DND-41 (cell line): ENCODE measurements around the gene ASTN1.

Experiments
- ATAC-seq: fragments of 200-7000 bp; cut with Tn5 transposase; 3 replicates; pipeline ENCODE4 v1.9.1; 2021; ENCODE audit warnings: low read depth; ENCODE audit not compliant: insufficient read depth
- DNase-seq: peaks from one replicate; pipeline ENCODE4 v3.0.0-alpha.2; 2020
- H2AFZ ChIP-seq: 2 replicates; pipeline ENCODE4 v1.6.0; 2012; ENCODE audit warnings: low read depth, low read length
- H3K27ac ChIP-seq: 2 replicates; pipeline ENCODE4 v1.5.1; 2012; ENCODE audit warnings: low read length, inconsistent platforms
- H3K27me3 ChIP-seq: fragments of 200-600 bp; sonication (generic); 2 replicates; pipeline ENCODE4 v1.6.0; 2012; ENCODE audit warnings: low read length, mild to moderate bottlenecking, inconsistent platforms; ENCODE audit not compliant: insufficient read depth, poor library complexity
- H3K36me3 ChIP-seq: 2 replicates; pipeline ENCODE4 v1.5.1; 2012; ENCODE audit warnings: low read length, inconsistent platforms; ENCODE audit not compliant: insufficient read depth
- H3K4me1 ChIP-seq: 2 replicates; pipeline ENCODE4 v1.5.1; 2012; ENCODE audit warnings: mild to moderate bottlenecking, low read length; ENCODE audit not compliant: insufficient read depth
- H3K4me2 ChIP-seq: 2 replicates; pipeline ENCODE4 v1.6.0; 2012; ENCODE audit warnings: mild to moderate bottlenecking, moderate library complexity, low read length, inconsistent platforms; ENCODE audit not compliant: insufficient read depth
- H3K4me3 ChIP-seq, 2 experiments: fragments of 200-600 bp in 1 of 2; shearing (Covaris generic) in 1 of 2; 2 replicates each; pipeline ENCODE4 v1.5.1; 2012 to 2016; ENCODE audit warnings: inconsistent platforms in 2 of 2, low read length in 2 of 2, mild to moderate bottlenecking in 2 of 2, low read depth in 1 of 2, moderate library complexity in 1 of 2
- H3K79me2 ChIP-seq: 2 replicates; pipeline ENCODE4 v1.6.0; 2012; ENCODE audit warnings: low read length, inconsistent platforms; ENCODE audit not compliant: insufficient read depth
- H3K9ac ChIP-seq: 2 replicates; pipeline ENCODE4 v1.6.0; 2012; ENCODE audit warnings: low read depth, mild to moderate bottlenecking, inconsistent platforms, low read length, moderate library complexity
- H3K9me3 ChIP-seq: 2 replicates; pipeline ENCODE4 v1.5.1; 2012; ENCODE audit warnings: low read length, moderate library complexity, mild to moderate bottlenecking, inconsistent platforms; ENCODE audit not compliant: insufficient read depth, severe bottlenecking
- H4K20me1 ChIP-seq: 2 replicates; pipeline ENCODE4 v1.6.0; 2012; ENCODE audit warnings: low read length; ENCODE audit not compliant: insufficient read depth
- CTCF ChIP-seq: IDR thresholded peaks from 2 replicates; pipeline ENCODE4 v1.5.1; 2012; ENCODE audit warnings: borderline replicate concordance, low read length, moderate library complexity, mild to moderate bottlenecking; ENCODE audit not compliant: poor library complexity, severe bottlenecking; ENCODE audit errors: extremely low read depth
- EZH2 ChIP-seq: IDR thresholded peaks from 3 replicates; pipeline ENCODE4 v1.6.1; 2012; ENCODE audit warnings: borderline replicate concordance, low read depth, mild to moderate bottlenecking, moderate library complexity, low read length, inconsistent platforms; ENCODE audit not compliant: severe bottlenecking

Gene ASTN1

GRCh38 chr1:177171536-177172123 is 7.1 kb upstream of the ASTN1 start:
- H3K27ac ChIP-seq, result no peak overlapping the region
- no peak overlapping the region for H3K4me2 ChIP-seq
- H3K4me1 ChIP-seq, result no peaks in the 10 kb centered on the region
- no peaks in the 10 kb centered on the region for H3K79me2 ChIP-seq
- ATAC-seq (no peak), DNase-seq (no peak)
- no peak overlapping the region for H3K9ac ChIP-seq
- TF ChIP-seq CTCF (no peak), EZH2 (no peak)
- no peak overlapping the region for H2AFZ ChIP-seq
- no peaks in the 10 kb centered on the region for H3K27me3 ChIP-seq
- no peak overlapping the region for H3K4me3 ChIP-seq
- H4K20me1 ChIP-seq, result no peaks in the 10 kb centered on the region
- no peaks in the 10 kb centered on the region for H3K9me3 ChIP-seq
- H3K36me3 ChIP-seq, result no peaks in the 10 kb centered on the region

DNA sequence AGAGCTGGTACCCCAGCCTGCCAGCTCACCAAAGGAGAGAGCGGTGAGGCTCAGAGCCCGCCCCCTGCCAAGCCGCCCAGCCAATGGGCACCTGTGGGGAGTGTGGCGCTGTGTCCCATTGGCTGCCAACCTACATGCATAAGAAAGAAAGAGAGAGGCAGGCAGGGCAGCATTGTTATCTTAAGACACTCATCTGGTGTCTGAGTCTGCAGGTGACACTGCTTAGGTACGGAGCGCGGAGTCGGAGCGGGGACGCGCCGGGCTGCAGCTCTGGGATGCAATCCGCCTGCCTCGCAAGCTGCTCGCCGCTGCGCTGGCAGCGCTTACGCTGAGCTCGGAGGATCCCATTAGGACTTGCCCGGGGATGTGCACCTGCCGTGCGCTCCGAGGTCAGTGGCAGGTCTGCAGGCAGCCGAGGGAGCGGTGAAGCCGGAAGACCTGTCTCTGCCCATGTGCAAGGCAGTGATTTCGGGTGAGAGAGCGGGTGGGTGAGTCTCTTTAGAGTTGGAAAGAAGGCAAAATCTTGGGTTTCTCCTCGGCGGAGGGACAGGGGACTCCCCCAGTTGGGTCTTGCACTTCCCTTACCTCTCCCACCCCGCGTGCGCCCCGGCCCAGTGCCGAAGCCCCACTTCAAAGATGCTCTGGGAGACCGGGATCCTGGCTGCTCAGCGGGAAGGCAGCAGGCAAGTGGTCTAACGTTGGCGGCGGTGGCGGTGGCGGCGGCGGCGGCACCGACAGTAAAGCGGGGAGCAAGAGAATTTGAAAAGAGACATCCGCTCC is 6.4 kb upstream of the ASTN1 start, which contains the start of gene BRINP2:
Gene BRINP2 (plus strand): TSS at position 203 of the 780 bp plus-strand sequence. CDS start 58,919 bp downstream, outside the sequence.
- Histone ChIP-seq H3K27me3 (no peaks in the 10 kb centered on the region), H3K4me1 (no peaks in the 10 kb centered on the region), H4K20me1 (no peaks in the 10 kb centered on the region), H3K36me3 (no peaks in the 10 kb centered on the region), H3K79me2 (no peaks in the 10 kb centered on the region), H3K9ac (no peak within 1 kb of the TSS), H3K9me3 (no peaks in the 10 kb centered on the region), H3K4me2 (no peak within 1 kb of the TSS), H2AFZ (no peak within 1 kb of the TSS), H3K27ac (no peak within 1 kb of the TSS), H3K4me3 (no peak within 1 kb of the TSS)
- TF ChIP-seq EZH2, result no peak
- TF ChIP-seq CTCF, result no peak
- DNase-seq (no peak), ATAC-seq (no peak)

DNA sequence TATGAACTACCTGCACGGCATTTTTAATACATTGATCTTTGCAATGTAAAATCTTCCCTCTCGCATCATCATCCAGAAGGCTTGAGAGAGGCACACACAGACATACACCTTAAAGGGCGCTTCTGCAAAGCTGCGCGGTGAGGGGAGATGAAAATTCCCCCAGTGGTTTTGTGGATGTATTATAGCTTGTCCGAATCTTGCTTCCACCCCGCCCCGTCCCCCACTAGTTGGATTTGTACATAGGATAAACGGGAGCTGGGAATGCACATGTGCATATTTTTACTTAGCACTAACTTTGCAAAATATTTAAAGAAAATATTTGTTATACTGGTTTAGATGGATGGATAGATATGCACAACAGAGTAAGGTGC is 542 bp upstream of the ASTN1 start:
- no peaks in the 10 kb centered on the region for H4K20me1 ChIP-seq
- no peak overlapping the region for H2AFZ ChIP-seq
- H3K9me3 ChIP-seq, result no peaks in the 10 kb centered on the region
- H3K4me3 ChIP-seq, result no peak overlapping the region
- H3K79me2 ChIP-seq, result no peaks in the 10 kb centered on the region
- no peaks in the 10 kb centered on the region for H3K27me3 ChIP-seq
- no peak overlapping the region for H3K27ac ChIP-seq
- no peaks in the 10 kb centered on the region for H3K4me1 ChIP-seq
- H3K4me2 ChIP-seq, result no peak overlapping the region
- H3K36me3 ChIP-seq, result no peaks in the 10 kb centered on the region
- ATAC-seq (no peak), DNase-seq (no peak)
- TF ChIP-seq CTCF (no peak), EZH2 (no peak)
- H3K9ac ChIP-seq, result no peak overlapping the region
